Measurements from ENCODE around the gene LRRC56.
A peak's percentile ranks its signal among the peaks of the same experiment; 100 is the strongest.

LRRC56 gene

GRCh38 chr11:550021-550745, 12.9 kb downstream of the LRRC56 start:
- Histone ChIP-seq H3K9me3 (ENCODE audit: low read length) (no peaks in the 10 kb centered on the region), H3K36me3 (ENCODE audit: insufficient read depth, low read length) (no peaks in the 10 kb centered on the region), H2AFZ (ENCODE audit: low read depth, low read length) (no peak overlapping the region), H3K4me1 (ENCODE audit: insufficient read depth, low read length) (peaks cover 9% of the 10 kb centered on the region), H3K27me3 (ENCODE audit: insufficient read depth, low read length) (no peaks in the 10 kb centered on the region), H3K4me3 (ENCODE audit: low read length) (no peak overlapping the region)

- Histone ChIP-seq H3K9me3 (ENCODE audit: low read length) (no peaks in the 10 kb centered on the region), H3K27me3 (ENCODE audit: insufficient read depth, low read length) (peaks cover 2% of the 10 kb centered on the region), H2AFZ (ENCODE audit: low read depth, low read length) (no peak overlapping the region), H3K36me3 (ENCODE audit: insufficient read depth, low read length) (no peaks in the 10 kb centered on the region), H3K4me3 (ENCODE audit: low read length) (no peak overlapping the region), H3K4me1 (ENCODE audit: insufficient read depth, low read length) (peaks cover 11% of the 10 kb centered on the region)
Observed at GRCh38 chr11:550746-551085, 13.4 kb downstream of the LRRC56 start.

- Histone ChIP-seq H2AFZ (ENCODE audit: low read depth, low read length) (no peak overlapping the region), H3K4me3 (ENCODE audit: low read length) (no peak overlapping the region), H3K27me3 (ENCODE audit: insufficient read depth, low read length) (peaks cover 6% of the 10 kb centered on the region), H3K9me3 (ENCODE audit: low read length) (no peaks in the 10 kb centered on the region), H3K36me3 (ENCODE audit: insufficient read depth, low read length) (no peaks in the 10 kb centered on the region), H3K4me1 (ENCODE audit: insufficient read depth, low read length) (peaks cover 13% of the 10 kb centered on the region)
Observed at GRCh38 chr11:551131-551530, 13.8 kb downstream of the LRRC56 start.

GRCh38 chr11:551596-551995, 14.3 kb downstream of the LRRC56 start:
- Histone ChIP-seq H2AFZ (ENCODE audit: low read depth, low read length) (no peak overlapping the region), H3K4me1 (ENCODE audit: insufficient read depth, low read length) (peaks cover 16% of the 10 kb centered on the region), H3K27me3 (ENCODE audit: insufficient read depth, low read length) (peaks cover 10% of the 10 kb centered on the region), H3K9me3 (ENCODE audit: low read length) (no peaks in the 10 kb centered on the region), H3K36me3 (ENCODE audit: insufficient read depth, low read length) (no peaks in the 10 kb centered on the region), H3K4me3 (ENCODE audit: low read length) (no peak overlapping the region)

- H3K27me3 ChIP-seq (ENCODE audit: insufficient read depth, low read length) = peaks cover 28% of the 10 kb centered on the region
Observed at GRCh38 chr11:553083-553987, 16.0 kb downstream of the LRRC56 start.

GRCh38 chr11:553988-554340, 16.6 kb downstream of the LRRC56 start:
- peaks cover 16% of the 10 kb centered on the region for H3K4me1 ChIP-seq (ENCODE audit: insufficient read depth, low read length)
- H3K4me3 ChIP-seq (ENCODE audit: low read length) = no peak overlapping the region
- H3K36me3 ChIP-seq (ENCODE audit: insufficient read depth, low read length) = no peaks in the 10 kb centered on the region
- H3K27me3 ChIP-seq (ENCODE audit: insufficient read depth, low read length) = peaks cover 34% of the 10 kb centered on the region
- H2AFZ ChIP-seq (ENCODE audit: low read depth, low read length) = no peak overlapping the region
- H3K9me3 ChIP-seq (ENCODE audit: low read length) = peaks cover 4% of the 10 kb centered on the region

More at GRCh38 chr11:553083-553987, 16.0 kb downstream of the LRRC56 start:
- Histone ChIP-seq H3K9me3 (ENCODE audit: low read length) (peaks cover 3% of the 10 kb centered on the region), H2AFZ (ENCODE audit: low read depth, low read length) (no peak overlapping the region), H3K36me3 (ENCODE audit: insufficient read depth, low read length) (no peaks in the 10 kb centered on the region), H3K4me1 (ENCODE audit: insufficient read depth, low read length) (peaks cover 16% of the 10 kb centered on the region), H3K4me3 (ENCODE audit: low read length) (no peak overlapping the region)

GRCh38 chr11:554428-555226, 17.3 kb downstream of the LRRC56 start:
- Histone ChIP-seq H3K4me3 (ENCODE audit: low read length) (no peak overlapping the region), H2AFZ (ENCODE audit: low read depth, low read length) (peak overlapping the region; percentile 57), H3K36me3 (ENCODE audit: insufficient read depth, low read length) (no peaks in the 10 kb centered on the region), H3K9me3 (ENCODE audit: low read length) (peaks cover 4% of the 10 kb centered on the region), H3K27me3 (ENCODE audit: insufficient read depth, low read length) (peaks cover 37% of the 10 kb centered on the region), H3K4me1 (ENCODE audit: insufficient read depth, low read length) (peaks cover 16% of the 10 kb centered on the region)

GRCh38 chr11:555227-555779, 18.0 kb downstream of the LRRC56 start:
- Histone ChIP-seq H3K27me3 (ENCODE audit: insufficient read depth, low read length) (peaks cover 37% of the 10 kb centered on the region), H3K4me3 (ENCODE audit: low read length) (peak overlapping the region; percentile 32)

GRCh38 chr11:555780-556661, 18.7 kb downstream of the LRRC56 start:
- H3K36me3 ChIP-seq (ENCODE audit: insufficient read depth, low read length) = no peaks in the 10 kb centered on the region
- no peak overlapping the region for H3K4me3 ChIP-seq (ENCODE audit: low read length)
- peaks cover 37% of the 10 kb centered on the region for H3K27me3 ChIP-seq (ENCODE audit: insufficient read depth, low read length)
- H3K4me1 ChIP-seq (ENCODE audit: insufficient read depth, low read length) = peaks cover 23% of the 10 kb centered on the region
- H2AFZ ChIP-seq (ENCODE audit: low read depth, low read length) = no peak overlapping the region
- H3K9me3 ChIP-seq (ENCODE audit: low read length) = peaks cover 4% of the 10 kb centered on the region

More at GRCh38 chr11:555227-555779, 18.0 kb downstream of the LRRC56 start:
- Histone ChIP-seq H2AFZ (ENCODE audit: low read depth, low read length) (no peak overlapping the region), H3K9me3 (ENCODE audit: low read length) (peaks cover 4% of the 10 kb centered on the region), H3K4me1 (ENCODE audit: insufficient read depth, low read length) (peaks cover 22% of the 10 kb centered on the region), H3K36me3 (ENCODE audit: insufficient read depth, low read length) (no peaks in the 10 kb centered on the region)

- Histone ChIP-seq H3K36me3 (ENCODE audit: insufficient read depth, low read length) (no peaks in the 10 kb centered on the region), H3K4me1 (ENCODE audit: insufficient read depth, low read length) (peaks cover 28% of the 10 kb centered on the region), H3K9me3 (ENCODE audit: low read length) (peaks cover 4% of the 10 kb centered on the region), H2AFZ (ENCODE audit: low read depth, low read length) (no peak overlapping the region), H3K27me3 (ENCODE audit: insufficient read depth, low read length) (peaks cover 37% of the 10 kb centered on the region), H3K4me3 (ENCODE audit: low read length) (no peak overlapping the region)
Observed at GRCh38 chr11:556662-557256, 19.4 kb downstream of the LRRC56 start.

- H3K36me3 ChIP-seq (ENCODE audit: insufficient read depth, low read length) = no peaks in the 10 kb centered on the region
- H3K4me3 ChIP-seq (ENCODE audit: low read length) = no peak overlapping the region
- H3K4me1 ChIP-seq (ENCODE audit: insufficient read depth, low read length) = peaks cover 31% of the 10 kb centered on the region
- H3K9me3 ChIP-seq (ENCODE audit: low read length) = peaks cover 4% of the 10 kb centered on the region
- no peak overlapping the region for H2AFZ ChIP-seq (ENCODE audit: low read depth, low read length)
- H3K27me3 ChIP-seq (ENCODE audit: insufficient read depth, low read length) = peaks cover 37% of the 10 kb centered on the region
Observed at GRCh38 chr11:557328-558132, 20.2 kb downstream of the LRRC56 start.
